Upper lobe of right lung (tissue), 1 donor: ENCODE measurements around the gene VWA8. TPM values are rescaled to one million over a fixed set of nuclear protein-coding genes. Genes with fewer than 3 reads are reported as not detected.

Source experiments
- ATAC-seq: fragments of 200-7000 bp; cut with Tn5 transposase; one replicate; pipeline ENCODE4 v1.9.1; 2020; ENCODE audit warnings: mild to moderate bottlenecking, moderate library complexity
- DNase-seq: peaks from one replicate; pipeline ENCODE4 v3.0.0-alpha.2; 2020
- H3K27ac ChIP-seq: fragments of 200-600 bp; one replicate; pipeline ENCODE4 v1.8.0; 2022
- H3K27me3 ChIP-seq: fragments of 200-600 bp; one replicate; pipeline ENCODE4 v1.8.0; 2022; ENCODE audit warnings: mild to moderate bottlenecking
- H3K36me3 ChIP-seq: fragments of 200-600 bp; one replicate; pipeline ENCODE4 v1.8.0; 2022
- H3K4me1 ChIP-seq: fragments of 200-600 bp; one replicate; pipeline ENCODE4 v1.8.0; 2022
- H3K4me3 ChIP-seq: fragments of 200-600 bp; one replicate; pipeline ENCODE4 v1.8.0; 2022; ENCODE audit warnings: mild to moderate bottlenecking
- H3K9me3 ChIP-seq: fragments of 200-600 bp; one replicate; pipeline ENCODE4 v1.8.0; 2022
- intact Hi-C: fragments of 100-400 bp; cut with DNase I; formaldehyde crosslinking; loops from one replicate; pipeline ENCODE4 v1.11.0; 2022
- total RNA-seq: library from RNA; stranded (reverse); fragmentation: NEBNext Ultra II Directional; extraction: Animal tissue kit (Norgen Biotek cat#: 25700); gene quantifications from one replicate; pipeline ENCODE4 v1.2.1, GENCODE V29; 2021
- TF ChIP-seq, protein P1 (sequence below): fragments of 200-600 bp; IDR thresholded peaks from one replicate; pipeline ENCODE4 v1.8.0; 2022; ENCODE audit warnings: antibody characterized with exemption
- donor health status: DM: no; HTN: yes; CAD: no; lungs with severe emphysema.

VWA8 gene
- total RNA-seq, 1 donor from 2014 or later = 20.6 TPM

DNA sequence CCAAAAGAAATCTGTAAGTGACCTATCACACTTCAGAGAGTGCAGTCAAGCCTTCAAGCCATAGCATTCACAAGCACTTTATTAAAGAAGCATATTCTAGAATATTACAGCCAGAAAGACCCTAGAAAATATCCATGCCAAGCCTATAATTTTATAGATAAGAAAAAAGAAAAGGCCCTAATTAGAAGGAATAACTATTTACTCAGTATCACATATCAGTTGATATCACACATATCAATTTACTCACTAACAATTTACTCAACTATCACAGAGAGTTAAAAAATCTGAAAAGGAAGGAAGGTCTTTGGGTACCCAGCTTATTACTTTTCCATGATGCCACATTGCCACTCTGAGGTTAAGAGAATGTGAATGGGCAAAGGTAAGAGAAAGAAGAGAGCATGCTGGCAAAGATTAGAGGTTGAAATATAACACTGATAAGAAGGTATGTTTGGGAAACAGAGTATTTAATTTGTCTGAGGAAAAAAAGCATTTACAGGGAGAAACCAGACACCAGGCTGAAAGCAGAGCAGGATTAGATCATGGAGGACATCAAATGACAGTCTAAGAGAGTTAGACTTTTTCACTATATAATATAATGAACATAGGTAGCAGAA lies 186.2 kb downstream of the VWA8 start:
- no peaks in the 10 kb centered on the region for H3K27me3 ChIP-seq
- no peak overlapping the region for H3K27ac ChIP-seq
- ATAC-seq = no peak
- H3K36me3 ChIP-seq = peaks cover 5% of the 10 kb centered on the region
- TF ChIP-seq, protein P1, sequence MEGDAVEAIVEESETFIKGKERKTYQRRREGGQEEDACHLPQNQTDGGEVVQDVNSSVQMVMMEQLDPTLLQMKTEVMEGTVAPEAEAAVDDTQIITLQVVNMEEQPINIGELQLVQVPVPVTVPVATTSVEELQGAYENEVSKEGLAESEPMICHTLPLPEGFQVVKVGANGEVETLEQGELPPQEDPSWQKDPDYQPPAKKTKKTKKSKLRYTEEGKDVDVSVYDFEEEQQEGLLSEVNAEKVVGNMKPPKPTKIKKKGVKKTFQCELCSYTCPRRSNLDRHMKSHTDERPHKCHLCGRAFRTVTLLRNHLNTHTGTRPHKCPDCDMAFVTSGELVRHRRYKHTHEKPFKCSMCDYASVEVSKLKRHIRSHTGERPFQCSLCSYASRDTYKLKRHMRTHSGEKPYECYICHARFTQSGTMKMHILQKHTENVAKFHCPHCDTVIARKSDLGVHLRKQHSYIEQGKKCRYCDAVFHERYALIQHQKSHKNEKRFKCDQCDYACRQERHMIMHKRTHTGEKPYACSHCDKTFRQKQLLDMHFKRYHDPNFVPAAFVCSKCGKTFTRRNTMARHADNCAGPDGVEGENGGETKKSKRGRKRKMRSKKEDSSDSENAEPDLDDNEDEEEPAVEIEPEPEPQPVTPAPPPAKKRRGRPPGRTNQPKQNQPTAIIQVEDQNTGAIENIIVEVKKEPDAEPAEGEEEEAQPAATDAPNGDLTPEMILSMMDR = no peak
- no peaks in the 10 kb centered on the region for H3K9me3 ChIP-seq
- intact Hi-C loops = no loop called here
- no peaks in the 10 kb centered on the region for H3K4me1 ChIP-seq
- H3K4me3 ChIP-seq = no peak overlapping the region
- DNase-seq = no peak

- TF ChIP-seq, protein P1 = no peak
- ATAC-seq = no peak
- no peak for DNase-seq
Observed at GRCh38 chr13:41767801-41768200, 193.1 kb downstream of the VWA8 start.

GRCh38 chr13:41766439-41766838 lies 194.5 kb downstream of the VWA8 start:
- TF ChIP-seq, protein P1 = no peak
- Histone ChIP-seq H3K4me1 (no peaks in the 10 kb centered on the region), H3K9me3 (no peaks in the 10 kb centered on the region), H3K27me3 (no peaks in the 10 kb centered on the region), H3K4me3 (no peak overlapping the region), H3K36me3 (no peaks in the 10 kb centered on the region), H3K27ac (no peak overlapping the region)
- intact Hi-C loops = no loop called here
- ATAC-seq (no peak), DNase-seq (no peak)

More at GRCh38 chr13:41767801-41768200, 193.1 kb downstream of the VWA8 start:
- Histone ChIP-seq H3K9me3 (no peaks in the 10 kb centered on the region), H3K4me1 (no peaks in the 10 kb centered on the region), H3K27ac (no peak overlapping the region), H3K36me3 (no peaks in the 10 kb centered on the region), H3K4me3 (no peak overlapping the region), H3K27me3 (no peaks in the 10 kb centered on the region)
- intact Hi-C loops = no loop called here

- intact Hi-C loops = no loop called here
- no peaks in the 10 kb centered on the region for H3K36me3 ChIP-seq
- H3K27ac ChIP-seq = no peak overlapping the region
- no peak for ATAC-seq
- TF ChIP-seq, protein P1 = no peak
- H3K9me3 ChIP-seq = no peaks in the 10 kb centered on the region
- no peaks in the 10 kb centered on the region for H3K4me1 ChIP-seq
- DNase-seq = no peak
- H3K27me3 ChIP-seq = no peaks in the 10 kb centered on the region
- H3K4me3 ChIP-seq = no peak overlapping the region
Observed at GRCh38 chr13:41765813-41766212, 195.1 kb downstream of the VWA8 start.

GRCh38 chr13:41765020-41765419 lies 195.9 kb downstream of the VWA8 start:
- ATAC-seq = peak; percentile 34
- intact Hi-C loops = no loop called here
- no peaks in the 10 kb centered on the region for H3K4me1 ChIP-seq
- H3K27ac ChIP-seq = no peak overlapping the region
- no peaks in the 10 kb centered on the region for H3K27me3 ChIP-seq
- H3K4me3 ChIP-seq = no peak overlapping the region
- DNase-seq = no peak
- no peaks in the 10 kb centered on the region for H3K9me3 ChIP-seq
- no peaks in the 10 kb centered on the region for H3K36me3 ChIP-seq
- TF ChIP-seq, protein P1 = no peak

DNA sequence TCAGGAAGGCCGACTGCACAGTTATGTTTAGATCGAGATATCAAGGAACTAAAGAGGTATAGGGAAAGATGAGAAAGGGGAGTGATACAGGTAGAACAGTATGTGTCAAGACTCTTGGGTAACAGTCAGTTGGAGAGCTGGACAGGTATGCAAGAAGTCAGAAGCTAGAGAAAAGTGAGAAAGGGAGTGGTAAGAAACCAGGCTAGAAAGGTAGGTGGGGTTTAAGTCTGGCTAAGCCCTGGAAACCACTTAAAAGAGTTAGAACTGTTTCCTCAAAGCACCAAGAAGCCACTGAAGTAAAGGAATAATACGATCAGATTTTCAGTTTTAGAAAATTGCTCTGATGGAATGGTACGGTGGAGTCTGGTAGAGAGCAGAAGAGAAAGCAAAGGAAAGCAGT lies 196.4 kb downstream of the VWA8 start:
- Histone ChIP-seq H3K9me3 (no peaks in the 10 kb centered on the region), H3K36me3 (no peaks in the 10 kb centered on the region), H3K4me3 (no peak overlapping the region), H3K4me1 (no peaks in the 10 kb centered on the region), H3K27ac (no peak overlapping the region), H3K27me3 (no peaks in the 10 kb centered on the region)
- intact Hi-C loops = no loop called here
- DNase-seq (no peak), ATAC-seq (no peak)
- TF ChIP-seq, protein P1 = no peak
